Testis (tissue), 2 donors: ENCODE results near the gene NUDT6.

Source experiments
- POLR2A ChIP-seq: fragments of 450-650 bp; IDR thresholded peaks from one replicate; pipeline ENCODE4 v1.6.1; 2017; ENCODE audit warnings: antibody characterized with exemption, mild to moderate bottlenecking, moderate library complexity
- TF ChIP-seq, protein P1 (sequence below), 3 experiments: fragments of 450-650 bp in 2 of 3; fragments of 200-600 bp in 1 of 3; sonication (generic) in 1 of 3; IDR thresholded peaks; one replicate each; pipeline ENCODE4 v1.5.1; 2016 to 2019; ENCODE audit warnings: antibody characterized with exemption in 3 of 3, mild to moderate bottlenecking in 2 of 3, moderate library complexity in 1 of 3

GRCh38 chr4:122959981-122960610 is 37.7 kb upstream of the NUDT6 start:
- no peak for TF ChIP-seq POLR2A
- TF ChIP-seq, protein P1, sequence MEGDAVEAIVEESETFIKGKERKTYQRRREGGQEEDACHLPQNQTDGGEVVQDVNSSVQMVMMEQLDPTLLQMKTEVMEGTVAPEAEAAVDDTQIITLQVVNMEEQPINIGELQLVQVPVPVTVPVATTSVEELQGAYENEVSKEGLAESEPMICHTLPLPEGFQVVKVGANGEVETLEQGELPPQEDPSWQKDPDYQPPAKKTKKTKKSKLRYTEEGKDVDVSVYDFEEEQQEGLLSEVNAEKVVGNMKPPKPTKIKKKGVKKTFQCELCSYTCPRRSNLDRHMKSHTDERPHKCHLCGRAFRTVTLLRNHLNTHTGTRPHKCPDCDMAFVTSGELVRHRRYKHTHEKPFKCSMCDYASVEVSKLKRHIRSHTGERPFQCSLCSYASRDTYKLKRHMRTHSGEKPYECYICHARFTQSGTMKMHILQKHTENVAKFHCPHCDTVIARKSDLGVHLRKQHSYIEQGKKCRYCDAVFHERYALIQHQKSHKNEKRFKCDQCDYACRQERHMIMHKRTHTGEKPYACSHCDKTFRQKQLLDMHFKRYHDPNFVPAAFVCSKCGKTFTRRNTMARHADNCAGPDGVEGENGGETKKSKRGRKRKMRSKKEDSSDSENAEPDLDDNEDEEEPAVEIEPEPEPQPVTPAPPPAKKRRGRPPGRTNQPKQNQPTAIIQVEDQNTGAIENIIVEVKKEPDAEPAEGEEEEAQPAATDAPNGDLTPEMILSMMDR (IDR thresholded peaks at IDR 0.05): no peak
